ENCODE data around the gene ABCC1.

Gene ABCC1

DNA sequence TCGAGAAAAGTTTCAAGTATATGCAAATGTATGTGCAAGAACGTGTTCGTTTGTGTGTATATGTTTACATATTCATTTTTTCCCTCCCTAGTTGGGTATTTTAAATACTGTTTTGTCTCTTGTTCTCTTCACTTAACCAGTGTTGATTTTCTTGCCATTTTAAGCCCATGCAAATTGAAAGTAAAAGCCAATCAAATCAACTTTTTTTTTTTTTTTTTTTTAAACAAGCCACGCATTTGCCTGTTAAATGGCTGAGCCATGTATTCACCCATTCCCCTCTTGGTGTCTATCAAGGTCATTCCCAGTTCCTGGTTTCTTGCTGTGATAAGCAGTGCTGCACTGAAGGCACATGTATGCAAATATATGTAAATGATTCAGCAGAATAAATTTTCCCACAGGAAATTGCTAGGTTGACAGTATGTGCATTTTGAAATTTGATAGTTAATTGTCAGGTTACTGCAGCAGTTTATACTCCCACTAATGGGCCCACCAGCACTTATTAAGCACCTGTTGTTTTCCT lies 12.2 kb downstream of the ABCC1 start:
- H3K4me3 ChIP-seq (ENCODE audit: low read depth, low read length) = no peak overlapping the region
- no peak for DNase-seq (ENCODE audit: low read depth, low spot score)
- ChIA-PET POLR2A (no interaction called here), CTCF (no interaction called here)
- no peak for TF ChIP-seq CTCF (IDR thresholded peaks at IDR 0.05; ENCODE audit: insufficient read depth, low read length, missing control alignments)

DNA sequence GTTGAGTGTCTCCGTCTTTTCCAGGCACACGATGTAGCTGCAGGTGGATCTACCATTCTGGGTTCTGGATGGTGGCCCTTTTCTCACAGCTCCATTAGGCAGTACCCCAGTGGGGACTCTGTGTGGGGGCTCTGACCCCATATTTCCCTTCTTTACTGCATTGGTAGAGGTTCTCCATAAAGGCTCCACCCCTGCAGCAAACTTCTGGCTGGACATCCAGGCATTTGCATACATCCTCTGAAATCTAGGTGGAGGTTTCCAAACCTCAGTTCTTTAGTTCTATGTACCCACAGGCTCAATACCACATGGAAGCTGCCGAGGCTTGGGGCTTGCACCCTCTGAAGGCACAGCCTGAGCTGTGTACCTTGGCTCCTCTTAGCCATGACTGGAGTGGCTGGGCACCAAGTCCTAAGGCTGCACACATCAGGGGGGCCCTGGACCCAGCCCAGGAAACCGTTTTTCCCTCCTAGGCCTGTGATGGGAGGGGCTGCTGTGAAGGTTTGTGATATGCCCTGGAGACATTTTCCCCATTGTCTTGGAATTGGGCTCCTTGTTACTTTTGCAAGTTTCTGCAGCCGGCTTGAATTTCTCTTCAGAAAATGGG lies 14.0 kb downstream of the ABCC1 start:
- TF ChIP-seq CTCF (IDR thresholded peaks at IDR 0.05; ENCODE audit: insufficient read depth, low read length, missing control alignments) = no peak
- ChIA-PET CTCF (no interaction called here), POLR2A (no interaction called here)
- no peak for DNase-seq (ENCODE audit: low read depth, low spot score)
- H3K4me3 ChIP-seq (ENCODE audit: low read depth, low read length) = no peak overlapping the region

DNA sequence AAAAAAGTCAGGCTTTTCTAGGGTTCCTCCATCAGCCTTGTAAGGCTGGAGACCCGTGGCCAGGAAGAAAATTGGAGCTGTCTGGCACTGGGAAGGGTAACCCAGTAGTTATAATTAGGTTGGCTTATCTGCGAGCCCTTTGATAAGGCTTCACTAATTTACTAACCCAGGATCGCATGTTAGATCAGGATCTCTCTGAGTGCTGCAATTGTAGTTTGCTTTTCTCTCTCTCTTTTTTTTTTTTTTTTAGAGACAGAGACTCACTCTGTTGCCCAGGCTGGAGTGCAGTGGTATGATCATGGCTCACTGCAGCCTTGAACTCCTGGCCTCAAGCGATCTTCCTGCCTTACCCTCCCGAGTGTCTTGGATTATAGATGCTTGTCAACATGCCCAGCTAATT lies 17.0 kb downstream of the ABCC1 start:
- no peak for TF ChIP-seq CTCF (IDR thresholded peaks at IDR 0.05; ENCODE audit: insufficient read depth, low read length, missing control alignments)
- CTCF ChIA-PET = interaction anchor here (1.2 to 1.3 kb wide), 3 partner anchors 9 to 134 kb away, joined by 3 read pairs; no protein-coding TSS in a partner anchor
- no peak for DNase-seq (ENCODE audit: low read depth, low spot score)
- H3K4me3 ChIP-seq (ENCODE audit: low read depth, low read length) = no peak overlapping the region
- POLR2A ChIA-PET = interaction anchor here (1.0 kb wide), 1 partner anchor 10 kb away, joined by 3 read pairs; no protein-coding TSS in a partner anchor

- no peak for TF ChIP-seq CTCF (IDR thresholded peaks at IDR 0.05; ENCODE audit: insufficient read depth, low read length, missing control alignments)
- CTCF ChIA-PET = interaction anchor here (1.2 to 1.3 kb wide), 2 partner anchors 22 to 134 kb away, joined by 3 read pairs; no protein-coding TSS in a partner anchor
- DNase-seq (ENCODE audit: low read depth, low spot score) = no peak
- H3K4me3 ChIP-seq (ENCODE audit: low read depth, low read length) = no peak overlapping the region
- POLR2A ChIA-PET = interaction anchor here (0.7 to 1.0 kb wide), 2 partner anchors 11 to 52 kb away, joined by 3 read pairs; no protein-coding TSS in a partner anchor
Measured at GRCh38 chr16:15966836-15967546, 17.6 kb downstream of the ABCC1 start.

DNA sequence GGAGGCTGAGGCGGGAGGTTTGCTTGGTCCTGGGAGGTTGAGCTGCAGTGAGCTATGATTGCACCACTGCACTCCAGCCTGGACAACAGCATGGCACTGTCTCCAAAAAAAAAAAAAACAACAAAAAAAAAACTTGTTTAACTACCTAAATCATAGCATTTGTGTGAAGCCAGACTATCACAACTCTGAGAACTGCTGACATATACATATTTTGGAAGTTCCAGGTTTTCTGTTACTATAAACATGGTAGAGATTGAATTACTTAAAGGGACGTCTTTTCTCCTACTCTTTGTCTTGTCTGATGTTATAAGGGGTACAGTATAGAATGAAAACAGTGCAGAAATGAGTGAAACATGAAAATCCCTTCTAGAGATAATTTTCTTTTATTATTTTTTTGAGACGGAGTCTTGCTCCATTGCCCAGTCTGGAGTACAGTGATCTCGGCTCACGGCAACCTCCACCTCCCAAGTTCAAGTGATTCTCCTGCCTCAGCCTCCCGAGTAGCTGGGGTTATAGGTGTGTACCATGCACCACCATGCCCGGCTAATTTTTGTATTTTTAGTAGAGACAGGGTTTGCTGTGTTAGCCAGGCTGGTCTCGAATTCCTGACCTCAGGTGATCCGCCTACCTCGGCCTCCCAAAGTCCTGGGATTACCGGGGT lies 18.4 kb downstream of the ABCC1 start:
- DNase-seq (ENCODE audit: low read depth, low spot score) = no peak
- no peak overlapping the region for H3K4me3 ChIP-seq (ENCODE audit: low read depth, low read length)
- TF ChIP-seq CTCF (IDR thresholded peaks at IDR 0.05; ENCODE audit: insufficient read depth, low read length, missing control alignments) = no peak
- POLR2A ChIA-PET = interaction anchor here (0.7 kb wide), 1 partner anchor 52 kb away, joined by 3 read pairs; no protein-coding TSS in a partner anchor
- CTCF ChIA-PET = interaction anchor here (1.3 kb wide), 1 partner anchor 21 kb away, joined by 3 read pairs; no protein-coding TSS in a partner anchor

- DNase-seq (ENCODE audit: low read depth, low spot score) = no peak
- CTCF ChIA-PET = interaction anchor here (0.9 to 1.7 kb wide), 2 partner anchors 95 to 97 kb away, joined by 3 to 7 read pairs; no protein-coding TSS in a partner anchor
Measured at GRCh38 chr16:15970202-15970601, 20.8 kb downstream of the ABCC1 start.

More at GRCh38 chr16:15970202-15970601, 20.8 kb downstream of the ABCC1 start:
- no peak for TF ChIP-seq CTCF (IDR thresholded peaks at IDR 0.05; ENCODE audit: insufficient read depth, low read length, missing control alignments)
- POLR2A ChIA-PET = no interaction called here
- no peak overlapping the region for H3K4me3 ChIP-seq (ENCODE audit: low read depth, low read length)
